Breast epithelium (tissue), 3 donors: ENCODE measurements around the gene CPHXL2.

Source experiments
- CTCF ChIP-seq, 3 donors: fragments of 450-650 bp; IDR thresholded peaks; one replicate each; pipeline ENCODE4 v1.5.1; 2016 to 2017; ENCODE audit warnings: antibody characterized with exemption in 3 of 3, mild to moderate bottlenecking in 3 of 3, moderate library complexity in 3 of 3
- POLR2A ChIP-seq: fragments of 450-650 bp; IDR thresholded peaks from one replicate; pipeline ENCODE4 v1.6.1; 2016; ENCODE audit warnings: antibody characterized with exemption, mild to moderate bottlenecking, moderate library complexity

- no peak for TF ChIP-seq POLR2A
- TF ChIP-seq CTCF (IDR thresholded peaks at IDR 0.05) = no peak
Observed at GRCh38 chr16:75635036-75635435, 41.8 kb downstream of the CPHXL2 start.
